Measurements from ENCODE around the gene FAM107A.

DNA sequence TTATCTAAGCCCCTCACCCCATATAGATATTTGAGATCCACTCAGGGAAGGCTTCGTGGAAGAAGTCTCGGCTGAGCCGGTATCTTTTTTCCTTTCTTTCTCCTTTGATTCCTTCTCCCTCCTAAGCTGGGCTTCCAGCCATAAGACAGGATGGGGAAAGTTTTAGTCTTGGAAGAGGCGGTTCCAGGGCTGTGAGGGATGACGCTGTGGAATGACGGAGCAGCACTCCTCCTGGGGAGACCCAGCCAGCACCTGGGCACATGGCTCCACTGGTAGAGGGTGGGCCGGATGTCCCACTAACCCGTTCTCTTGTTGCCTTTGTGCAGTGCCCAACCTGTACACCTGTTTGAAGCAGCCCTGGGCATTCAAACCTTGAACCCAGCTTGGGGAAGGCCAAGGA lies 43.2 kb upstream of the FAM107A start:
- TF ChIP-seq, protein P1, sequence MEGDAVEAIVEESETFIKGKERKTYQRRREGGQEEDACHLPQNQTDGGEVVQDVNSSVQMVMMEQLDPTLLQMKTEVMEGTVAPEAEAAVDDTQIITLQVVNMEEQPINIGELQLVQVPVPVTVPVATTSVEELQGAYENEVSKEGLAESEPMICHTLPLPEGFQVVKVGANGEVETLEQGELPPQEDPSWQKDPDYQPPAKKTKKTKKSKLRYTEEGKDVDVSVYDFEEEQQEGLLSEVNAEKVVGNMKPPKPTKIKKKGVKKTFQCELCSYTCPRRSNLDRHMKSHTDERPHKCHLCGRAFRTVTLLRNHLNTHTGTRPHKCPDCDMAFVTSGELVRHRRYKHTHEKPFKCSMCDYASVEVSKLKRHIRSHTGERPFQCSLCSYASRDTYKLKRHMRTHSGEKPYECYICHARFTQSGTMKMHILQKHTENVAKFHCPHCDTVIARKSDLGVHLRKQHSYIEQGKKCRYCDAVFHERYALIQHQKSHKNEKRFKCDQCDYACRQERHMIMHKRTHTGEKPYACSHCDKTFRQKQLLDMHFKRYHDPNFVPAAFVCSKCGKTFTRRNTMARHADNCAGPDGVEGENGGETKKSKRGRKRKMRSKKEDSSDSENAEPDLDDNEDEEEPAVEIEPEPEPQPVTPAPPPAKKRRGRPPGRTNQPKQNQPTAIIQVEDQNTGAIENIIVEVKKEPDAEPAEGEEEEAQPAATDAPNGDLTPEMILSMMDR (IDR thresholded peaks at IDR 0.05), result no peak
- TF ChIP-seq POLR2A (IDR thresholded peaks at IDR 0.05) (no peak), POLR2AphosphoS5 (IDR thresholded peaks at IDR 0.05; ENCODE audit: insufficient read depth in 1 of 2, low read depth in 1 of 2) (no peak)

Data from vagina (tissue), 2 donors.